GM12891 (cell line): ENCODE results near the gene EYA4.

Source experiments
- PAX5 ChIP-seq: IDR thresholded peaks from 2 replicates; pipeline ENCODE4 v1.6.1; 2011; ENCODE audit warnings: low read length, moderate library complexity, mild to moderate bottlenecking; ENCODE audit not compliant: insufficient read depth, severe bottlenecking
- POLR2A ChIP-seq: IDR thresholded peaks from 2 replicates; pipeline ENCODE4 v1.6.1; 2011; ENCODE audit warnings: low read depth, low read length, control low read depth
- POLR2AphosphoS5 ChIP-seq: IDR thresholded peaks from 2 replicates; pipeline ENCODE4 v1.6.1; 2011; ENCODE audit warnings: low read depth, low read length, control low read depth
- SPI1 ChIP-seq: IDR thresholded peaks from 2 replicates; pipeline ENCODE4 v1.6.1; 2011; ENCODE audit warnings: low read depth, low read length, control low read depth
- TAF1 ChIP-seq: IDR thresholded peaks from 2 replicates; pipeline ENCODE4 v1.6.1; 2011; ENCODE audit warnings: low read depth, low read length, control low read depth

- TF ChIP-seq POLR2AphosphoS5 (no peak), POLR2A (no peak), TAF1 (no peak), SPI1 (no peak), PAX5 (no peak)
Observed at GRCh38 chr6:133396233-133396983, 155.3 kb downstream of the EYA4 start.
